GM04504 (cell line): Measurements from ENCODE around the gene EEA1.
A peak's percentile ranks its signal among the peaks of the same experiment; 100 is the strongest.
"Not testable (repeated sequence)": the region's sequence is repeated elsewhere in the genome, so short reads cannot be mapped to it uniquely, and the experiment has no call there.

Experiments used
- DNase-seq: peaks from one replicate; pipeline ENCODE4 v3.0.0-alpha.2; 2012; ENCODE audit warnings: low read depth

EEA1 gene

GRCh38 chr12:92802906-92803305, 126.2 kb downstream of the EEA1 start:
- no peak for DNase-seq

GRCh38 chr12:92796650-92797049, 132.4 kb downstream of the EEA1 start:
- no peak for DNase-seq

GRCh38 chr12:92794814-92795213, 134.3 kb downstream of the EEA1 start:
- DNase-seq, result no peak

- DNase-seq, result not testable (repeated sequence)
These were observed 134.7 kb downstream of the EEA1 start for GRCh38 chr12:92794356-92794755.

- peak; percentile 10 for DNase-seq
These were observed 143.1 kb downstream of the EEA1 start for GRCh38 chr12:92786045-92786444.

GRCh38 chr12:92785563-92785950, 143.5 kb downstream of the EEA1 start:
- no peak for DNase-seq

- peak; percentile 27 for DNase-seq
These were observed 144.1 kb downstream of the EEA1 start for GRCh38 chr12:92784797-92785562.

- DNase-seq, result peak; percentile 37
These were observed 144.7 kb downstream of the EEA1 start for GRCh38 chr12:92784356-92784755.

GRCh38 chr12:92779902-92780301, 149.2 kb downstream of the EEA1 start:
- no peak for DNase-seq

- no peak for DNase-seq
These were observed 150.6 kb downstream of the EEA1 start for GRCh38 chr12:92778525-92778924.

- DNase-seq, result no peak
These were observed 153.7 kb downstream of the EEA1 start for GRCh38 chr12:92775416-92775815.

GRCh38 chr12:92771001-92771400, 158.1 kb downstream of the EEA1 start:
- no peak for DNase-seq

GRCh38 chr12:92769124-92769901, 159.8 kb downstream of the EEA1 start:
- no peak for DNase-seq

- no peak for DNase-seq
These were observed 163.2 kb downstream of the EEA1 start for GRCh38 chr12:92765871-92766270.

- DNase-seq, result no peak
These were observed 164.3 kb downstream of the EEA1 start for GRCh38 chr12:92764831-92765230.

GRCh38 chr12:92762773-92763172, 166.3 kb downstream of the EEA1 start:
- no peak for DNase-seq

- peak; percentile 73 for DNase-seq
These were observed 169.3 kb downstream of the EEA1 start for GRCh38 chr12:92759634-92760268.

GRCh38 chr12:92757597-92758121, 171.4 kb downstream of the EEA1 start:
- no peak for DNase-seq

GRCh38 chr12:92756898-92757596, 172.0 kb downstream of the EEA1 start:
- no peak for DNase-seq

GRCh38 chr12:92753976-92754885, 174.9 kb downstream of the EEA1 start:
- no peak for DNase-seq

GRCh38 chr12:92749691-92750090, 179.4 kb downstream of the EEA1 start:
- DNase-seq, result not testable (repeated sequence)
